ENCODE measurements around the gene B3GNT9. TPM values are rescaled to one million over a fixed set of nuclear protein-coding genes. Genes with fewer than 3 reads are reported as not detected.

B3GNT9 gene
- polyA plus RNA-seq, 3 donors from 2014 or later = 0.13 to 0.18 TPM; not detected in 1

- no peak overlapping the region for H3K27ac Mint-ChIP-seq
- H3K9me3 Mint-ChIP-seq = peaks cover 0 to 2% (median 0%) of the 10 kb centered on the region in 6 donors
- DNase-seq = peak in 1 of 3 donors; percentile 32
- peaks cover 27 to 34% of the 10 kb centered on the region in 2 donors for H3K4me1 Mint-ChIP-seq
- H3K36me3 Mint-ChIP-seq = no peaks in the 10 kb centered on the region
- peak overlapping the region in 4 of 5 donors; percentile 33 to 69 (median 51) for H3K4me3 Mint-ChIP-seq
- peaks cover 19 to 37% (median 23%) of the 10 kb centered on the region in 3 donors for H3K27me3 Mint-ChIP-seq (ENCODE audit: low read depth in 3 of 3)
Observed at GRCh38 chr16:67169642-67170167, 18.9 kb upstream of the B3GNT9 start.

GRCh38 chr16:67169011-67169451, 18.2 kb upstream of the B3GNT9 start:
- peaks cover 25 to 36% of the 10 kb centered on the region in 2 donors for H3K4me1 Mint-ChIP-seq
- H3K27me3 Mint-ChIP-seq (ENCODE audit: low read depth in 3 of 3) = peaks cover 22 to 36% (median 23%) of the 10 kb centered on the region in 3 donors
- DNase-seq = no peak
- peaks cover 0 to 2% (median 0%) of the 10 kb centered on the region in 6 donors for H3K9me3 Mint-ChIP-seq
- no peak overlapping the region for H3K27ac Mint-ChIP-seq
- H3K36me3 Mint-ChIP-seq = no peaks in the 10 kb centered on the region
- peak overlapping the region in 1 of 5 donors; percentile 32 for H3K4me3 Mint-ChIP-seq

- Mint-ChIP-seq H3K36me3 (no peaks in the 10 kb centered on the region), H3K9me3 (peaks cover 0 to 2% (median 0%) of the 10 kb centered on the region in 6 donors), H3K4me1 (peaks cover 14 to 27% of the 10 kb centered on the region in 2 donors), H3K27ac (no peak overlapping the region), H3K4me3 (no peak overlapping the region), H3K27me3 (ENCODE audit: low read depth in 3 of 3) (peaks cover 16 to 33% (median 25%) of the 10 kb centered on the region in 3 donors)
- DNase-seq = no peak
Observed at GRCh38 chr16:67167588-67167987, 16.8 kb upstream of the B3GNT9 start.

- Mint-ChIP-seq H3K36me3 (no peaks in the 10 kb centered on the region), H3K4me3 (no peak overlapping the region), H3K4me1 (peaks cover 18 to 30% of the 10 kb centered on the region in 2 donors), H3K9me3 (peaks cover 0 to 2% (median 0%) of the 10 kb centered on the region in 6 donors), H3K27me3 (ENCODE audit: low read depth in 3 of 3) (peaks cover 16 to 38% (median 28%) of the 10 kb centered on the region in 3 donors), H3K27ac (no peak overlapping the region)
- DNase-seq = no peak
Observed at GRCh38 chr16:67166598-67167168, 15.9 kb upstream of the B3GNT9 start.

- Mint-ChIP-seq H3K4me1 (peaks cover 18 to 27% of the 10 kb centered on the region in 2 donors), H3K9me3 (peaks cover 0 to 2% (median 0%) of the 10 kb centered on the region in 6 donors), H3K27ac (no peak overlapping the region), H3K27me3 (ENCODE audit: low read depth in 3 of 3) (peaks cover 13 to 35% (median 25%) of the 10 kb centered on the region in 3 donors), H3K4me3 (no peak overlapping the region), H3K36me3 (no peaks in the 10 kb centered on the region)
- DNase-seq = no peak
Observed at GRCh38 chr16:67166110-67166547, 15.3 kb upstream of the B3GNT9 start.

GRCh38 chr16:67165121-67166078, 14.6 kb upstream of the B3GNT9 start:
- peaks cover 0 to 4% (median 0%) of the 10 kb centered on the region in 6 donors for H3K9me3 Mint-ChIP-seq
- peak overlapping the region in 2 of 5 donors; percentile 4 to 33 for H3K4me3 Mint-ChIP-seq
- H3K36me3 Mint-ChIP-seq = no peaks in the 10 kb centered on the region
- no peak for DNase-seq
- no peak overlapping the region for H3K27ac Mint-ChIP-seq
- H3K27me3 Mint-ChIP-seq (ENCODE audit: low read depth in 3 of 3) = peaks cover 18 to 37% (median 30%) of the 10 kb centered on the region in 3 donors
- H3K4me1 Mint-ChIP-seq = peaks cover 21 to 31% of the 10 kb centered on the region in 2 donors

GRCh38 chr16:67164599-67165061, 13.8 kb upstream of the B3GNT9 start, which contains the start of gene HSF4:
TSS of gene HSF4 (plus strand) at chr16:67164745. CDS start at chr16:67164812, 67 bp downstream.
- Mint-ChIP-seq H3K27ac (no peak within 1 kb of the TSS), H3K27me3 (ENCODE audit: low read depth in 3 of 3) (peaks cover 14 to 34% (median 25%) of the 10 kb centered on the region in 3 donors), H3K4me1 (peaks cover 19 to 30% of the 10 kb centered on the region in 2 donors), H3K4me3 (peak within 1 kb of the TSS in 4 of 5 donors; percentile 38 to 59 (median 48)), H3K36me3 (no peaks in the 10 kb centered on the region), H3K9me3 (peaks cover 0 to 4% (median 0%) of the 10 kb centered on the region in 6 donors)
- no peak for DNase-seq

- DNase-seq = no peak
- Mint-ChIP-seq H3K27ac (no peak overlapping the region), H3K9me3 (peaks cover 0 to 4% (median 0%) of the 10 kb centered on the region in 6 donors), H3K4me1 (peaks cover 20 to 32% of the 10 kb centered on the region in 2 donors), H3K36me3 (no peaks in the 10 kb centered on the region), H3K4me3 (peak overlapping the region in 4 of 5 donors; percentile 38 to 59 (median 48)), H3K27me3 (ENCODE audit: low read depth in 3 of 3) (peaks cover 14 to 33% (median 24%) of the 10 kb centered on the region in 3 donors)
Observed at GRCh38 chr16:67163999-67164558, 13.3 kb upstream of the B3GNT9 start.

GRCh38 chr16:67163164-67163998, 12.6 kb upstream of the B3GNT9 start:
- no peak overlapping the region for H3K27ac Mint-ChIP-seq
- peaks cover 27 to 39% of the 10 kb centered on the region in 2 donors for H3K4me1 Mint-ChIP-seq
- peak in 1 of 3 donors; percentile 23 for DNase-seq
- H3K9me3 Mint-ChIP-seq = peaks cover 0 to 4% (median 0%) of the 10 kb centered on the region in 6 donors
- peaks cover 14 to 28% (median 23%) of the 10 kb centered on the region in 3 donors for H3K27me3 Mint-ChIP-seq (ENCODE audit: low read depth in 3 of 3)
- H3K36me3 Mint-ChIP-seq = no peaks in the 10 kb centered on the region
- peak overlapping the region in 3 of 5 donors; percentile 41 to 58 (median 56) for H3K4me3 Mint-ChIP-seq

- H3K4me1 Mint-ChIP-seq = peaks cover 30 to 45% of the 10 kb centered on the region in 2 donors
- H3K36me3 Mint-ChIP-seq = no peaks in the 10 kb centered on the region
- DNase-seq = no peak
- H3K27me3 Mint-ChIP-seq (ENCODE audit: low read depth in 3 of 3) = peaks cover 15 to 23% (median 21%) of the 10 kb centered on the region in 3 donors
- peak overlapping the region; percentile 21 to 66 (median 47) for H3K4me3 Mint-ChIP-seq
- H3K9me3 Mint-ChIP-seq = peaks cover 0 to 4% (median 0%) of the 10 kb centered on the region in 6 donors
- no peak overlapping the region for H3K27ac Mint-ChIP-seq
Observed at GRCh38 chr16:67162506-67163163, 11.8 kb upstream of the B3GNT9 start.

GRCh38 chr16:67161595-67162058, 10.8 kb upstream of the B3GNT9 start:
- Mint-ChIP-seq H3K4me3 (peak overlapping the region; percentile 38 to 91 (median 48)), H3K4me1 (peaks cover 38 to 46% of the 10 kb centered on the region in 2 donors), H3K9me3 (peaks cover 0 to 2% (median 0%) of the 10 kb centered on the region in 6 donors), H3K27me3 (ENCODE audit: low read depth in 3 of 3) (peaks cover 16 to 20% (median 17%) of the 10 kb centered on the region in 3 donors), H3K27ac (no peak overlapping the region), H3K36me3 (no peaks in the 10 kb centered on the region)
- DNase-seq = no peak

Measured in immature natural killer cell (primary cell).